GM18499 (cell line): ENCODE data around the gene LDLRAD4.
"Not testable (repeated sequence)": the region's sequence is repeated elsewhere in the genome, so short reads cannot be mapped to it uniquely, and the experiment has no call there.

Experiments
- ATAC-seq: cut with Tn5 transposase; IDR thresholded peaks from one replicate; pipeline ENCODE4 v1.9.1; 2021; ENCODE audit warnings: moderate number of reproducible peaks; ENCODE audit not compliant: insufficient read depth, unreplicated experiment

LDLRAD4 gene

GRCh38 chr18:13471971-13472628 lies 253.5 kb downstream of the LDLRAD4 start:
- ATAC-seq, result no peak

- ATAC-seq, result no peak
These were observed 255.2 kb downstream of the LDLRAD4 start for GRCh38 chr18:13473751-13474150.

- no peak for ATAC-seq
These were observed 255.8 kb downstream of the LDLRAD4 start for GRCh38 chr18:13474336-13474735.

- no peak for ATAC-seq
These were observed 256.5 kb downstream of the LDLRAD4 start for GRCh38 chr18:13474907-13475545.

GRCh38 chr18:13476312-13476711 lies 257.8 kb downstream of the LDLRAD4 start:
- ATAC-seq, result not testable (repeated sequence)

- no peak for ATAC-seq
These were observed 258.7 kb downstream of the LDLRAD4 start for GRCh38 chr18:13477147-13477683.

GRCh38 chr18:13480571-13481255 lies 262.2 kb downstream of the LDLRAD4 start:
- ATAC-seq, result no peak

GRCh38 chr18:13481331-13481730 lies 262.8 kb downstream of the LDLRAD4 start:
- no peak for ATAC-seq

- peak; percentile 61 for ATAC-seq
These were observed 263.5 kb downstream of the LDLRAD4 start for GRCh38 chr18:13481820-13482617.

- ATAC-seq, result no peak
These were observed 264.0 kb downstream of the LDLRAD4 start for GRCh38 chr18:13482618-13482945.

- ATAC-seq, result no peak
These were observed 265.0 kb downstream of the LDLRAD4 start for GRCh38 chr18:13483316-13484270.

- ATAC-seq, result no peak
These were observed 266.6 kb downstream of the LDLRAD4 start for GRCh38 chr18:13485182-13485581.

- ATAC-seq, result no peak
These were observed 267.0 kb downstream of the LDLRAD4 start for GRCh38 chr18:13485604-13486003.

GRCh38 chr18:13486284-13486683 lies 267.7 kb downstream of the LDLRAD4 start:
- ATAC-seq, result no peak

GRCh38 chr18:13486686-13487085 lies 268.1 kb downstream of the LDLRAD4 start:
- ATAC-seq, result no peak

GRCh38 chr18:13487237-13487636 lies 268.7 kb downstream of the LDLRAD4 start:
- ATAC-seq, result no peak

GRCh38 chr18:13488281-13488929 lies 269.8 kb downstream of the LDLRAD4 start:
- no peak for ATAC-seq

GRCh38 chr18:13489303-13489702 lies 270.7 kb downstream of the LDLRAD4 start:
- not testable (repeated sequence) for ATAC-seq

GRCh38 chr18:13491138-13491537 lies 272.6 kb downstream of the LDLRAD4 start:
- ATAC-seq, result no peak
